Putamen (tissue), 1 donor: ENCODE results near the gene MN1.

Experiments
- DNase-seq: peaks from one replicate; pipeline ENCODE4 v3.0.0-alpha.2; 2016; ENCODE audit warnings: low spot score

MN1 gene

GRCh38 chr22:27801616-27802345 lies at the start of gene MN1:
TSS of gene MN1 (minus strand) at chr22:27801756. CDS start at chr22:27800543, 1,213 bp downstream.
- peak; percentile 71 for DNase-seq

- DNase-seq, result no peak
Observed at GRCh38 chr22:27850000-27850521, 48.5 kb upstream of the MN1 start.

- no peak for DNase-seq
Observed at GRCh38 chr22:27848005-27848404, 46.4 kb upstream of the MN1 start.

- DNase-seq, result no peak
Observed at GRCh38 chr22:27846910-27847309, 45.4 kb upstream of the MN1 start.

GRCh38 chr22:27846248-27846757 lies 44.7 kb upstream of the MN1 start:
- DNase-seq, result no peak

GRCh38 chr22:27845644-27846043 lies 44.1 kb upstream of the MN1 start:
- DNase-seq, result no peak

GRCh38 chr22:27844656-27845591 lies 43.4 kb upstream of the MN1 start:
- no peak for DNase-seq

- DNase-seq, result no peak
Observed at GRCh38 chr22:27844256-27844655, 42.7 kb upstream of the MN1 start.

GRCh38 chr22:27843441-27843840 lies 41.9 kb upstream of the MN1 start:
- DNase-seq, result no peak

GRCh38 chr22:27842669-27843431 lies 41.3 kb upstream of the MN1 start:
- DNase-seq, result no peak

GRCh38 chr22:27842201-27842600 lies 40.6 kb upstream of the MN1 start:
- DNase-seq, result no peak

GRCh38 chr22:27840436-27840835 lies 38.9 kb upstream of the MN1 start:
- DNase-seq, result no peak

GRCh38 chr22:27839057-27839660 lies 37.6 kb upstream of the MN1 start:
- DNase-seq, result no peak

- no peak for DNase-seq
Observed at GRCh38 chr22:27836181-27836580, 34.6 kb upstream of the MN1 start.

- DNase-seq, result no peak
Observed at GRCh38 chr22:27835446-27835845, 33.9 kb upstream of the MN1 start.

- no peak for DNase-seq
Observed at GRCh38 chr22:27834364-27835185, 33.0 kb upstream of the MN1 start.

GRCh38 chr22:27833803-27834202 lies 32.2 kb upstream of the MN1 start:
- DNase-seq, result no peak

GRCh38 chr22:27832606-27833005 lies 31.1 kb upstream of the MN1 start:
- DNase-seq, result no peak

GRCh38 chr22:27829620-27830019 lies 28.1 kb upstream of the MN1 start:
- DNase-seq, result no peak
